ENCODE results near the gene TGFBR3.

DNA sequence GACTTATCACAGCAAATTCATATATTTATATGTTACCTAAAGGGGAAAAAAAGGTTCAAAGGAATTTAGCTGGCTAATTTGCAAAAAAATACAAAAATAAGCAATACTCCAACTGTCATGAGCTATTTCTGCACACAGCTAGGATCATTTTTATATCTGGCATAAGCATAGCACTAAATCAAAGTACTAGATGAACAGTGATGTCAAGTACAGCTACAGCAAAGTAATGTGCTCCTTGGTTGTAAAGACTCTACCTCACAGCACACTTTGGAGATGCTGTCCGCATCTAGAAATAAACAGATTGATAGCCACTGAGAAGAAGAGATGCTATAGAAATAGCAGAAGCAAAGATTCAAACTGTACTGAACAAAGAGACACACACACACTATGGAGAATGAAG, 125.4 kb downstream of the TGFBR3 start:
- no peak for TF ChIP-seq EZH2phosphoT487 (IDR thresholded peaks at IDR 0.05; ENCODE audit: low read depth)
- TF ChIP-seq CTCF (IDR thresholded peaks at IDR 0.05; ENCODE audit: low read depth, low read length), result no peak

All from OCI-LY3 (cell line).